M059J (cell line): Measurements from ENCODE around the gene TLR2. TPM values are rescaled to one million over a fixed set of nuclear protein-coding genes. Genes with fewer than 3 reads are reported as not detected.
"Not testable (repeated sequence)": the region's sequence is repeated elsewhere in the genome, so short reads cannot be mapped to it uniquely, and the experiment has no call there.

Experiments used
- DNase-seq: peaks from one replicate; pipeline ENCODE4 v3.0.0-alpha.2; 2012; ENCODE audit warnings: low read depth
- total RNA-seq: library from RNA; depleted of rRNA; stranded (reverse); fragments of >200 nt; shearing (Covaris generic); gene quantifications from 2 replicates; pipeline ENCODE4 v1.2.3, GENCODE V29; 2014

TLR2 gene
- total RNA-seq, 1 experiment from 2014 or later: 6.3 TPM

- no peak for DNase-seq
Measured at GRCh38 chr4:153661215-153661822, 22.8 kb upstream of the TLR2 start.

GRCh38 chr4:153661908-153662307 lies 22.2 kb upstream of the TLR2 start:
- no peak for DNase-seq

GRCh38 chr4:153663667-153664066 lies 20.4 kb upstream of the TLR2 start:
- no peak for DNase-seq

GRCh38 chr4:153666505-153666904 lies 17.6 kb upstream of the TLR2 start:
- not testable (repeated sequence) for DNase-seq

DNA sequence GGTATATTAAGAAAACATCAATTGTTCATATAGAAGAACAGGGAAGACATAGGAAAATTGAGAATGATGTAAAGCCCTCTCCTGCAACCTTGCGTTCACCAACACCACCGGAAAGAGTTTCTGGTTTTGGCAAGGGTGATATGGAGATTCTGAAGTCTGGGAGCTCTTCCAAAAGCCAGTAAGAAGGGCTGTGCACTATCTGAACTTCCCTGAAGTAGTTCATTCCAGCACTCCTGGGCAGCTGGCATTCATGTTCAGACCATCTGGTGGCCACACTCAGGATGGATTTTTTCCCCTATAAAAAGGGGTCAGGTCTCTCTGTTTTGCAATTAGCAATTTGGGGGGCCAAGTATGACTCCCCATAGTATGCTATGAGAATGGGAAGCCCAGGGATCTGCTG lies 15.4 kb upstream of the TLR2 start:
- peak; percentile 29 for DNase-seq

GRCh38 chr4:153669838-153670237 lies 14.2 kb upstream of the TLR2 start:
- DNase-seq: no peak

- DNase-seq: peak; percentile 66
Measured at GRCh38 chr4:153676486-153676885, 7.6 kb upstream of the TLR2 start.

DNA sequence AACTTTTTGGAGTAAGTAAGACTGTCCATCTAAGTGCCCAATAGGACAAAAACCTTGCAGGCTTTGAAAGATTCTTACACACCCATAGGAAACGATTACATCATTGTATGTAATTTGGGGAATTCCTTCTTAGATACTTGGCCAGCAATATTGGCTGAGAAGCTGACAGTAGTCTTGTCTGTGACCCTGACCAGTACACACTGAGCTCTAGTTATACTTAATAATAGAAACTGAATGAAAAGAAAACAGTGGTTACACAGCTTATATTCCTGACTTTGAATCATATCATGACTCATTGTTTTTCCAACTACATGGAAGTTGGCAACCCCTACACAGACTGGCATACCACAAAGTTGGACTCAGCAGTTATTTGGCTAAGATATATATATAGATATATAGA lies 7.1 kb upstream of the TLR2 start:
- DNase-seq: peak; percentile 85

DNA sequence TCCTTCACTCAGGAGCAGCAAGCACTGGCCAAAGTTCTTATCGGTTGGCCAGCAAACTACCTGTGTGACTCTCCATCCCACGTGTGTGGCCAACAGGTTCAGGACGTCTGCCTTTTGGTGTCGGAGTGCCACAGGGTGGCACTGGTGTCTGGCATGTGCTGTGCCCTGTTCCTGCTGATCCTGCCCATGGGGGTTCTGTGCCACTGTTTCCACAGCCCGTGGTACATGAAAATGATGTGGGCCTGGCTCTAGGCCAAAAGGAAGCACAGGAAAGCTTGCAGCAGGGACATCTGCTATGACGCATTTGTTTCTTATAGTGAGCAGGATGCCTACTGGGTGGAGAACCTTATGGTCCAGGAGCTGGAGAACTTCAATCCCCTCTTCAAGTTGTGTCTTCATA lies 4.6 kb upstream of the TLR2 start:
- no peak for DNase-seq

- no peak for DNase-seq
Measured at GRCh38 chr4:153683763-153684181, 308 bp upstream of the TLR2 start.

DNA sequence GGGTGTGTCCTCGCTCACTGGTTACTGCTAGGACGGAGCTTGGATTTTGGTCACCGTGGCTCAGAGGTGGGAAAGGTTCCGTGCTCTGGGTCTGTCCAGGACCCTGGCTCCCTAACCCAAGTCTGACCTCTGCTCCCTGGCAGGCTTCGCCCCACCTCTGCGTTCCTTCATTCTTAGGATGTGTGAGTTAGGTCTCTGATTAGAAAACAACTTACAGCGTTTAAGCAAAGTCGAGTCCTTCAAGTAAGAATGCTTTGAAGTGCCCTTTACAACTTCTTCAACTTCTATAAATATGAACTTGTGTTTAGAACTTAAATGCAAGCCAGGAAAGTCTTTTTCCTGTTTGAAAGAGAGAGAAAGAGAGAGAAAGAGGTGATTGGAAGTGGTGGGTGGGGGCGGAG lies 891 bp downstream of the TLR2 start:
- DNase-seq: no peak

GRCh38 chr4:153704522-153704921 lies 20.4 kb downstream of the TLR2 start:
- no peak for DNase-seq

- no peak for DNase-seq
Measured at GRCh38 chr4:153705743-153706468, 21.8 kb downstream of the TLR2 start.

DNA sequence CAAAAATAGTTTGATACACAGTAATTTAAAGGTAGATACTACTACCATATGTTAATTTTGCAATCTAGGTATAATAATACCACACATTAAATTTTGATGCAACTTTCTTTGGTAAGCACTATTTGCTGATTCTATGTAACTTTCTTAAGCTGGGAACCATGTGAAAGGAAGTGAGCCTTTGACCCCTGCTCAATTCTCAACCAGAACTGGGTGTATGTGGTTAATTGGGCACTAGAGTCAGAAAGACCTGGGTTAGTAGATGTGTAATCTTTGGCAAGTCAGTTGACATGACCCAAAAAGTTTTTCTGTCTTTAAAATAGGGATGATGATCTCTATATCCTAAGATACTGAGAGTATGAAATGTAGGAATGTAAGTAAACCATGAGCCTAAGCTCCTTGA lies 22.4 kb downstream of the TLR2 start:
- no peak for DNase-seq

DNA sequence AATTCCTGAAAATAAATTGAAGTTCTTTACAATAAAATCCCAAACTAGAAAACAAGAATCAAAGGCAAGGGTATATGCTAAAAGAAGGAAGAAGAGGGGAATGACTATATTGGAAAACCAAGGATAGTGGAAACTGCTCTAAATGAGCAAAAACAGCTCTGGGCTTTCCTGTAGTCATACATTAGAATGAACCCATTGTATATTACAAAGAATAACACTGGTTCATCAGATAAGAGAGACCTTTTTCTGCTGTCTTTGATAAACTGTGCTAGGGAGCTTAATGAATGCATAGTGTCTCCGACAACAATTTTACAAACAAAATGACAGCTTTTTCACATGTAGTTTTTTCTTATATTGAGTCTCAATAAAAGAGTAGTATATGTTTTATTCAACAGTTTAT lies 26.6 kb downstream of the TLR2 start:
- no peak for DNase-seq

GRCh38 chr4:153713866-153714646 lies 30.0 kb downstream of the TLR2 start:
- peak; percentile 55 for DNase-seq

DNA sequence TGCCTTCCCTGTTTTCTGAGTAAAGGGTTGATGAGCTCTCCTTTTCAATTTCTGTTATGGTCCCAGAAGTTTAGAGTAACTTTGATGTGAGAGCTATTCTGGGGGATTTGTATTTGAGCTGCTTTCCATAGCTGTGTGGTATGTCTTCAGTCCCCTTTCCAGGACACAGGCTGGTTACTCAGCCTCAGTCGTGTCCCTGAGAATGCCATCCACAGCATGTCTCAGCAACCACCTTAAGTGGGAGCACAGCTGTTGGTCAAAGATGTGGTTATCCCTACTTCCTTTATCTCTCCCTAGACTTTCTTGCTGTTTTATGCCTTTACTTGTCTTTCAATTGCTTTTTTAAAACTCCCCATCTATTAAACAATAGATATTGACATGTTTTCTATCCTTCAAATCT lies 38.0 kb downstream of the TLR2 start:
- no peak for DNase-seq

- DNase-seq: no peak
Measured at GRCh38 chr4:153724606-153725005, 40.5 kb downstream of the TLR2 start.

- DNase-seq: no peak
Measured at GRCh38 chr4:153725136-153725830, 41.2 kb downstream of the TLR2 start.

- no peak for DNase-seq
Measured at GRCh38 chr4:153725831-153726154, 41.7 kb downstream of the TLR2 start.

GRCh38 chr4:153728151-153728550 lies 44.1 kb downstream of the TLR2 start:
- DNase-seq: no peak

- no peak for DNase-seq
Measured at GRCh38 chr4:153728660-153729059, 44.6 kb downstream of the TLR2 start.
